Stomach (tissue), 9 donors: ENCODE measurements around the gene PRUNE2. TPM values are rescaled to one million over a fixed set of nuclear protein-coding genes. Genes with fewer than 3 reads are reported as not detected.

Experiments used
- DNase-seq, 2 donors: peaks; one replicate each; pipeline versions ENCODE4 v3.0.0 to v3.0.0-alpha.2; 2013 to 2019
- H3K27ac ChIP-seq, 5 donors: fragments of 200-600 bp in 4 of 5; sonication (generic) in 4 of 5; one replicate each; pipeline ENCODE4 v1.5.1; 2013 to 2019; ENCODE audit warnings: mild to moderate bottlenecking in 1 of 5, moderate library complexity in 1 of 5
- H3K27me3 ChIP-seq, 3 donors: fragments of 200-600 bp; sonication (generic); one replicate each; pipeline ENCODE4 v1.5.1; 2017 to 2019; ENCODE audit warnings: mixed run types in 1 of 3
- H3K36me3 ChIP-seq, 4 donors: fragments of 200-600 bp; sonication (generic); 1 replicate in 3 of 4; 2 replicates in 1 of 4; pipeline ENCODE4 v1.5.1; 2016 to 2019
- H3K4me1 ChIP-seq, 4 donors: fragments of 200-600 bp; sonication (generic); one replicate each; pipeline ENCODE4 v1.5.1; 2016 to 2019
- H3K4me3 ChIP-seq, 4 donors: fragments of 200-600 bp; sonication (generic) in 3 of 4; one replicate each; pipeline ENCODE4 v1.5.1; 2016 to 2019; ENCODE audit warnings: mild to moderate bottlenecking in 1 of 4
- H3K9me3 ChIP-seq, 4 donors: fragments of 200-600 bp; sonication (generic); one replicate each; pipeline ENCODE4 v1.5.1; 2016 to 2019
- CTCF ChIP-seq, 7 experiments: fragments of 450-650 bp in 4 of 7; fragments of 200-600 bp in 3 of 7; sonication (generic) in 3 of 7; IDR thresholded peaks; one replicate each; pipeline ENCODE4 v1.5.1; 2016 to 2019; ENCODE audit warnings: antibody characterized with exemption in 7 of 7, control low read depth in 2 of 7, mild to moderate bottlenecking in 1 of 7
- EP300 ChIP-seq: sonication (generic); formaldehyde crosslinking; IDR thresholded peaks from one replicate; pipeline ENCODE4 v1.6.1; 2017; ENCODE audit warnings: antibody characterized with exemption
- POLR2A ChIP-seq, 4 donors: fragments of 450-650 bp; IDR thresholded peaks; one replicate each; pipeline ENCODE4 v1.6.1; 2016; ENCODE audit warnings: antibody characterized with exemption in 4 of 4, control low read depth in 2 of 4, mild to moderate bottlenecking in 1 of 4, moderate library complexity in 1 of 4
- POLR2AphosphoS5 ChIP-seq, 3 donors: sonication (generic); formaldehyde crosslinking; IDR thresholded peaks; one replicate each; pipeline ENCODE4 v1.6.1; 2016; ENCODE audit warnings: antibody characterized with exemption in 3 of 3
- WGBS, 5 donors: extraction: QIAGEN DNeasy Blood & Tissue Kit in 3 of 5; methylation state at CpG; one replicate each; pipeline versions ENCODE4 v1.1.5 to v1.1.7; 2013 to 2018; 5-methylcytosine and 5-hydroxymethylcytosine counted together
- intact Hi-C: fragments of 100-400 bp; cut with DNase I; formaldehyde crosslinking; loops from one replicate; pipeline ENCODE4 v1.15.1; 2023; ENCODE audit warnings: low total_unique reads
- polyA plus RNA-seq, 3 donors: library from polyadenylated mRNA; stranded (reverse); fragments of 200-250 nt; gene quantifications; one replicate each; pipeline ENCODE4 v1.2.3, GENCODE V29; 2013
- total RNA-seq, 5 donors: library from RNA; depleted of rRNA; stranded (reverse); fragments of >200 nt; gene quantifications; one replicate each; pipeline versions ENCODE4 v1.1.0 to v1.2.3, GENCODE V29; 2014 to 2016
- donor health status: healthy with polysubstance abuse.
- donor health status: Bipolar disorder and iron deficiency.
- donor health status: healthy.

The PRUNE2 gene
- total and polyA plus RNA-seq, 8 donors = 2.6 to 311 (median 75.4) TPM

DNA sequence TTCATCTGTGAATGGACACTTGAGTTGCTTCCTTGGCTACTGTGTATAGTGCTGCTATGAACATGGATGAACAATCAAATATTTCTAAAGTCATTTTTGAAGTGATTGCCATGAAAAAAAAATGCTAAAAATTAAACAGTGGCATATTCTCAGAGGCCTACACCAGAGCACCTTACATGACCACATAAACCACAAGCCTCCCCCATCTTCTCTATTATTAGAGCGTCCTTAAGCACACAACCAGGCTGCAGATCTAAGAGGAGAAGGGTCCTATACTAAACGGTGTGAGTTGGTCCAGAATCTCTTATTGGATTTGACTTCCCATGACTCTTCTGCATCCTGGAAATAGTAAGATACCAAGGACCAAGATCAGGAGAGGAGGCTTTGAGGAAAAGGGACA is 107.4 kb downstream of the PRUNE2 start:
- DNase-seq = no peak
- peaks cover 0 to 6% (median 0%) of the 10 kb centered on the region in 3 donors for H3K27me3 ChIP-seq
- TF ChIP-seq POLR2A (IDR thresholded peaks at IDR 0.05) = no peak
- no peak for TF ChIP-seq POLR2AphosphoS5 (IDR thresholded peaks at IDR 0.05)
- TF ChIP-seq CTCF (IDR thresholded peaks at IDR 0.05) = no peak
- TF ChIP-seq EP300 = no peak
- intact Hi-C loops = no loop called here
- no peak overlapping the region for H3K27ac ChIP-seq
- H3K4me1 ChIP-seq = no peaks in the 10 kb centered on the region
- WGBS, 5 donors = 71 to 88% (median 71%) methylated on average over 2 of the region's 2 CpGs
- no peaks in the 10 kb centered on the region for H3K36me3 ChIP-seq
- H3K4me3 ChIP-seq = no peak overlapping the region
- no peaks in the 10 kb centered on the region for H3K9me3 ChIP-seq

DNA sequence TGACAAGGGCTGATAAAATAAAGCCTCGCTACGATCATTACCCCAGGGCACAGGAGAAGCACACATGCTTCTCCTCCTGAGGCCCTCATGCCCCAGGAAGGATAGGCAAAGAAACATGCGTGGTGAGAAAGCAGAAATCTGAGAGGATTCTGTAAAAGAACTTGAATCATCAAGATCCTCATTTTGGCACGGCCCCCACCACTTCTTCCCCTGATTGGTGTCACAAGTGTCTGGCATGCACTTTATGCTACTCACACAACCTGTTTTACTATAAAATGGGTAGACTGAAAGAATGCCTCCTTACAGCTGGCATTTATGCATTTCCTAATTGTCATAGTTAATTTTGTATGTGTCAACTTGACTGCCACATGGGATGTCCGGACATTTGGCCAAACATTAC is 109.6 kb downstream of the PRUNE2 start:
- 79 to 84% (median 83%) methylated on average over 5 of the region's 5 CpGs for WGBS, 5 donors
- DNase-seq = no peak
- Histone ChIP-seq H3K27me3 (peaks cover 0 to 4% (median 0%) of the 10 kb centered on the region in 3 donors), H3K4me1 (no peaks in the 10 kb centered on the region), H3K4me3 (no peak overlapping the region), H3K36me3 (no peaks in the 10 kb centered on the region), H3K9me3 (no peaks in the 10 kb centered on the region), H3K27ac (no peak overlapping the region)
- no peak for TF ChIP-seq POLR2A (IDR thresholded peaks at IDR 0.05)
- no peak for TF ChIP-seq EP300
- no peak for TF ChIP-seq POLR2AphosphoS5 (IDR thresholded peaks at IDR 0.05)
- TF ChIP-seq CTCF (IDR thresholded peaks at IDR 0.05) = no peak
- intact Hi-C loops = no loop called here

GRCh38 chr9:76793784-76794431 is 112.0 kb downstream of the PRUNE2 start:
- DNase-seq = no peak
- Histone ChIP-seq H3K4me3 (no peak overlapping the region), H3K9me3 (no peaks in the 10 kb centered on the region), H3K27me3 (peaks cover 0 to 4% (median 0%) of the 10 kb centered on the region in 3 donors), H3K27ac (no peak overlapping the region), H3K4me1 (no peaks in the 10 kb centered on the region), H3K36me3 (no peaks in the 10 kb centered on the region)
- 81 to 90% (median 85%) methylated on average over 15 of the region's 15 CpGs for WGBS, 5 donors
- intact Hi-C loops = no loop called here
- TF ChIP-seq POLR2A (IDR thresholded peaks at IDR 0.05) (no peak), POLR2AphosphoS5 (IDR thresholded peaks at IDR 0.05) (no peak), CTCF (IDR thresholded peaks at IDR 0.05) (no peak), EP300 (no peak)

GRCh38 chr9:76789840-76790239 is 116.1 kb downstream of the PRUNE2 start:
- no peaks in the 10 kb centered on the region for H3K27me3 ChIP-seq
- no peak for TF ChIP-seq POLR2AphosphoS5 (IDR thresholded peaks at IDR 0.05)
- no peak for TF ChIP-seq POLR2A (IDR thresholded peaks at IDR 0.05)
- TF ChIP-seq CTCF (IDR thresholded peaks at IDR 0.05) = no peak
- no peaks in the 10 kb centered on the region for H3K36me3 ChIP-seq
- intact Hi-C loops = no loop called here
- H3K27ac ChIP-seq = no peak overlapping the region
- no peak overlapping the region for H3K4me3 ChIP-seq
- DNase-seq = no peak
- 74 to 96% (median 88%) methylated on average over 1 of the region's 1 CpG for WGBS, 5 donors
- no peaks in the 10 kb centered on the region for H3K4me1 ChIP-seq
- no peaks in the 10 kb centered on the region for H3K9me3 ChIP-seq
